GM18517 (cell line): ENCODE results near the gene RHOU.
"Not testable (repeated sequence)": the region's sequence is repeated elsewhere in the genome, so short reads cannot be mapped to it uniquely, and the experiment has no call there.

Experiments
- ATAC-seq: cut with Tn5 transposase; IDR thresholded peaks from one replicate; pipeline ENCODE4 v1.9.1; 2021; ENCODE audit warnings: mild to moderate bottlenecking, moderate library complexity; ENCODE audit not compliant: unreplicated experiment

Gene RHOU

GRCh38 chr1:228755800-228756199 lies 20.5 kb downstream of the RHOU start:
- no peak for ATAC-seq

- no peak for ATAC-seq
These were observed 21.2 kb downstream of the RHOU start for GRCh38 chr1:228756457-228756856.

- ATAC-seq: no peak
These were observed 23.2 kb downstream of the RHOU start for GRCh38 chr1:228758447-228758846.

GRCh38 chr1:228760979-228761378 lies 25.7 kb downstream of the RHOU start:
- no peak for ATAC-seq

DNA sequence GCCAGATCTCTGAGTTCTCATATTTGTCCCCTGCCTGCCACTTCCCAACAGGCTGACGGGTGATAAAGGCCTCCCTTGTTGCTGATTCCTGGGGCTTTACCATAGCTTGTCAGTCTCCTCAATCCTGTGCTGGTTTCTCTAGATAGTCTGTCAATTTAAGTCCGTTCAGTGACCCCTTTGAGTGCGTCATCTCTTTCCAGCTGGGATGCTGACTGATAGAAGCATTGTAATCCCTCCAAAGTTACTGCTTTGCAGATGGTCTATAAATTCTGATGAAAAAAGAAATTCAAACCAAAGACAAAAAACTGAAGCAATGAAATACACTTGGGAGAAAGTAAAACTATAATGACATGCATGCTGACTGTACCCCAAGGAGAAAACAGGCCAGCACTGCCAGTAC lies 28.3 kb downstream of the RHOU start:
- no peak for ATAC-seq

DNA sequence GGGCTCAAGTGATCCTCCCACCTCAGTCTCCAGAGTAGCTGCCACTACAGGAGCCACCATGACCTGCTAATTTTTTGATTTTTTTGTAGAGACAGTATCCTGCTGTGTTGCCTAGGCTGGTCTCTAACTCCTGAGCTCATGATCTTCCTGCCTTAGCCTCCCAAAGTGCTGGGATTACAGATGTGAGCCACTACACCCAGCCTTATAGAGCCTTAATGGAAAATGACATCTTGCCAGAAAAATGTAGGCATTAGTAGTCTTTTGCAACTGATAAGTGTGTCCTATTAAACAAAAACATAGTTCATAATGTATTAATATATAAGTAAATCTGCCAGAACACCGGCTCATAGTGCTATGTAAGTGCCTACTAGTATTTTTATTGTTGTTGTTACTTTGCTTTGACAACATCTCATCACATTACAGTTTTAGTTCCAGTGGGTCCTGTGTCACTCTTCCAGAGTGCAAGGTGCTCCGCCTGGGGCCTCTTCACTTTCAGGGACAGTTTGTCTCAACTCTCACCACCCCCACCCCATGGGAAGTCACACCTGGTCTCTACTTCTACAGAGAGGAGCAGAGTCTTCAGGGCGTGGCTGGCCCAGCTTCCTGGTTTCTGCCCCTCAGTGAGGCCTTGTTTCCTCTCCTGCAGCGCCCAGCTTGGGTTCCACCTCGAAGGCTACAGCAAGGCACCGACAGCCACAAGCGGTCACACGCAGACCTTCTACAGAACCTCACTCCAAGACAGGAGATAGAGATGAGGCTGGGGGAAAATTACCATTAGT lies 30.1 kb downstream of the RHOU start:
- no peak for ATAC-seq

DNA sequence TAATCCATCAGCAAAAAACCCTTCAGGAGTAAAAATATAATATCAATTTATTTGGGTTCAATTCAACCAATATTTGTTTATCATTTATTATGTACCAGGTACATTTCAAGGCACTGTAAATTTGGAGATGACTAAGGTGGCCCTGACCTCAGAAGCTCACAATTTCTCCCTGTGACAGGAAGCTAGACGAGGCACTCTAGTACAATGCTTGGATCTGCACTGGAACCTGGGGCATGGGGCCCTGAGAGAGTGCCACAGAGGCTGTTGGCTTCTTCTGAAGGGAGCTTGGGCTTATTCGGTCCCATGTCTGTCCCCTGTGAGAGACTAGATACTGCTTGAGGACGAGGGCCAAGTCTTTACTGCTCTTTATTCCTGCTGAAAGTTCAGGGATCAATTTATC lies 31.5 kb downstream of the RHOU start:
- no peak for ATAC-seq

- ATAC-seq: no peak
These were observed 32.5 kb downstream of the RHOU start for GRCh38 chr1:228767636-228768354.

DNA sequence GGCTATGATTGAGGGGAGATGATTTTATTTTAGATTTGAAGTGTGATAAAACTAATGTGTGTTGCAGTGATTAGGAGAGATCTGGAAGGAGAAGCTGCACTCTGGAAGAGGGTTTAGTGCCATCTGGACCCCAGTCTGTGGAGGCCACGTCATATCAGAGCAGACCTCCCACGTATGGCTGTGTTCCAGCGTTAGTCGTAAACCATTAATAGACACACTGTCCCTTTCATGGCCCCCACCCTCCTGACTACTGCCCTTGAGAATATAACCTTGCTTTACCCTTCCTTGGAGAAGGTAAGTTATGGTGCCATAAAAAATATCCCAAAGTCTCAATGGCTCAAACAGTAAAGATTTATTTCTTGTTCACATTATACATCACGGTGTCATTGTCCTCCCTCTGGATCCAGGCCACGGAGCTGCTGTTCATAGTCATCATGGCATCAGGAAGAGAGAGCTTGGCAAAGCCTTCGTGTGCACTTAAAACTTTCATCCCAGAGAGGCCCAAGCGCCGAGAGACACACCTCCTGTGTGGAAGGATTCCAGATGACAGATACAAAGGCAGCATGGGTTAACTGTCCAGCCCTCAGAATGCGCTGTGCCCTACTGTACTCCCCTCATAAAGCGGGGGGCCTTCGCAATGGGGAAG lies 33.2 kb downstream of the RHOU start:
- no peak for ATAC-seq

- no peak for ATAC-seq
These were observed 35.5 kb downstream of the RHOU start for GRCh38 chr1:228770779-228771223.

- ATAC-seq: no peak
These were observed 37.4 kb downstream of the RHOU start for GRCh38 chr1:228772516-228773212.

DNA sequence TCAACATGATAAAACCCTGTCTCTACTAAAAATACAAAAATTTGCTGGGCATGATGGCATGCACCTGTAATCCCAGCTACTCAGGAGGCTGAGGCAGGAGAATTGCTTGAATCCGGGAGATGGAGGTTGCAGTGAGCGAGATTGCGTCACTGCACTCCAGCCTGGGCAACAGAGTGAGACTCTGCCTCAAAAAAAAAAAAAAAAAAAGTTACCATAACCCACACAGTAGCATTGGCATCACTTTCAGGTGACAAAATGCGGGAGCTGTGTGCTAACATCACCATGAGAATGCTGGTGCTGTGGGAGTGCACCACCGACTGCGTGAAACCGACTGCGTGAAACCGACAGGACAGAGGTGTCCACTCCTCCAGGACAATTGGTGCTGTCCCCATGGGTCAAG lies 40.7 kb downstream of the RHOU start:
- ATAC-seq: not testable (repeated sequence)

GRCh38 chr1:228776449-228776848 lies 41.2 kb downstream of the RHOU start:
- no peak for ATAC-seq

DNA sequence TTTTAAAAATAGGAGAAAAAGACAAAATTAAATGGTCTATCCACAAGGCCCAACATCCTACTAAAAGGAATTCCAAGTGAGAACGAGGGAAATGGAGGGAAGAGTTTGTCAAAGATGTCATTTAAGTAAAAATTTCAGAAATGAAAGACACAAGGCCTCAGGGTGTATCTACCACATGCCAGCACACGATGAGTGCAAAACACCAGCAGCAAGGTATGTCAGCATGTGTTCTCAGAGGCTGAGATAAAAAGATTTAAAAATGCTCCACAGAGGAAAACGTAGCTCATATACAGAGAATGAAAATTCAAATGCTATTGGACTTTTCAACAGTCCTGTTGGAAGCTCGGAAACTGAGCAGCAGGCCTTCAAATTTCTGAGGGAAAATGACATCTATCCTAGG lies 42.0 kb downstream of the RHOU start:
- no peak for ATAC-seq

DNA sequence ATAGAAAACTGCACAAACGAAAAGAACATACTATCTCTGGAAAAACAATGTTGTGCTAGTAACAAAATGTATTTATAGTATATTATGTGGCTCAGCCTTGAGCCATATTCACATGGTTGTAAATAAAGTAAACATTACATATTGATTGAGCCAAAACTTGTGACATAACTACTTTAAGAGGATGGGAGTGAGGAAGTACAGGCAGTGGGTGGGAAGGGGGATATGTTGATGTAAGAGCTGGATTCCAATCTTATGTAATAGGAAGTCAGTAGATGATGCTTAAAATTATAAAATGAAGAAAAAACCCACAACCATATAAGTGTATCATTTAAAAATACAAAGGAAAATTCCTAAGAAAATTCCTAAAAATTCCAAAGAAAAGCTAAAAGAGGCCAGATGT lies 42.7 kb downstream of the RHOU start:
- ATAC-seq: no peak

DNA sequence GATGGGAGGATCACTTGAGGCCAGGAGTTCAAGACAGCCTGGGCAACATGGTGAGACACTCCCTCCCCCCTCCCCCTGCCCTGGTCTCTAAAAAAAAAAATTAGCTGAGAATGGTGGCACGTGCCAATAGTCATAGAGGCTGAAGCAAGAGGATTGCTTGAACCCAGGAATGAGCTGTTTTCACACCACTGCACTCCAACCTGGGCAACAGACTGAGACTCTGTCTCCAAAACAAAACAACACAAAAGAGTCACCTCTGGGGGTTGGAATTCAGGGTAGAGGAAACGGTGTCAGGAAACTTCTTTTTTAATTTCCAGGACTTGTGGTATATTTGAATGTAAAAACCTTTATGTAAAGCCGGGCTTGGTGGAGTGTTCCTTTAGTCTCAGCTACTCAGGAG lies 43.2 kb downstream of the RHOU start:
- no peak for ATAC-seq

DNA sequence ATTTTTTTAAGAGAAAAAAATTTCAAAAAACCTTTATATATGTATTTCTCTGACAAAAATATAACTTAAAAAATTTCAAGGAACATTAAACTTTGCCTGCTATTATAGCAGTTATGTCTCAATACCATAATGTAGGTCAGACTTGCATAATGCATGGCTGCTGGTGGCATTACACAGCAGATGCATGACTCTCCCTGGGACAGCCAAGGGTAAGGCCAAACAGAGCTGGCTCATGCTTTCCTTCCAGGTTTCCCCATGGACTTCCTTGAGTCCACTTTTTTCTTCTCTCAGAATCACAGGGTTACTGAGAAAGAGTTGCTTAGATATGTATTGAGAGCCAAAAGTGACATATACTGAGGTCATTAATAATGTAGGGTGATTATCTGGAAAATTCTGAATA lies 43.7 kb downstream of the RHOU start:
- no peak for ATAC-seq

- no peak for ATAC-seq
These were observed 46.0 kb downstream of the RHOU start for GRCh38 chr1:228781161-228781808.

- ATAC-seq: no peak
These were observed 46.8 kb downstream of the RHOU start for GRCh38 chr1:228781809-228782661.
